HG03460 (cell line): ENCODE data around the gene CALML3.
"Not testable (repeated sequence)": the region's sequence is repeated elsewhere in the genome, so short reads cannot be mapped to it uniquely, and the experiment has no call there.

Experiments used
- ATAC-seq: cut with Tn5 transposase; IDR thresholded peaks from one replicate; pipeline ENCODE4 v1.9.1; 2021; ENCODE audit not compliant: unreplicated experiment

CALML3 gene

DNA sequence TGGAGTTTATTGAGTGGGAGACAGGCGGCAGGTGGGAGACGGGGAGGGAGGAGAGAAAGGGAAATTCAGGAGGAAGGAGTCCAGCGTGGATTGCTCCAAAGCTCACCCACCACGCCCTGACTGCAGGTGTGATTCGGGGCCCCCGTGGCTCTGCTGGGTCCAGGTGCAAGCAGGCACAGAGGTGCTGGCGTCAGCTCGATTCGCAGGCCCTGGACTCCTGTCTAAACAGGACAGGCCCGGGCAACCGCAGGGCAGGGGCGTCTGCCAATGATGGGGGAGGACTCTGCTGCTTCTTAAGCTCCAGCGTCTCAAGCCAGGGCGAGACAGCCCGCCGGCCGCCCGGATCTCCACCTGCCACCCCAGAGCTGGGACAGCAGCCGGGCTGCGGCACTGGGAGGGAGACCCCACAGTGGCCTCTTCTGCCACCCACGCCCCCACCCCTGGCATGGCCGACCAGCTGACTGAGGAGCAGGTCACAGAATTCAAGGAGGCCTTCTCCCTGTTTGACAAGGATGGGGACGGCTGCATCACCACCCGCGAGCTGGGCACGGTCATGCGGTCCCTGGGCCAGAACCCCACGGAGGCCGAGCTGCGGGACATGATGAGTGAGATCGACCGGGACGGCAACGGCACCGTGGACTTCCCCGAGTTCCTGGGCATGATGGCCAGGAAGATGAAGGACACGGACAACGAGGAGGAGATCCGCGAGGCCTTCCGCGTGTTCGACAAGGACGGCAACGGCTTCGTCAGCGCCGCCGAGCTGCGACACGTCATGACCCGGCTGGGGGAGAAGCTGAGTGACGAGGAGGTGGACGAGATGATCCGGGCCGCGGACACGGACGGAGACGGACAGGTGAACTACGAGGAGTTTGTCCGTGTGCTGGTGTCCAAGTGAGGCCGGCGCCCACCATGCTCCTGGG, at the start of gene CALML3:
TSS of gene CALML3 (plus strand) at position 321 of the 920 bp plus-strand sequence. CDS start at position 446, 125 bp downstream.
- ATAC-seq = no peak

DNA sequence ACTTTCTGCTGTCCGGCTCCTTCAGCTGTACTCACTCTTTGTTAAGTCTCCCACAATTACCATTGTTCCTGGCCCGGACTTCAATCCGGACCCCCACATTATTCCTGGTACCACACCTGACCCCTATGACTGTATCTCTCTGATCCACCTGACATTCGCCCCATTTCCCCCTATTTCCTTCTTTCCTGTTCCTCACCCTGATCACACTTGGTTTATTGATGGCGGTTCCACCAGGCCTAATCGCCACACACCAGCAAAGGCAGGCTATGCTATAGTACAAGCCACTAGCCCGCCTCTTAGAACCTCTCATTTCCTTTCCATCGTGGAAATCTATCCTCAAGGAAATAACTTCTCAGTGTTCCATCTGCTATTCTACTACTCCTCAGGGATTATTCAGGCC, 49.7 kb upstream of the CALML3 start:
- not testable (repeated sequence) for ATAC-seq

DNA sequence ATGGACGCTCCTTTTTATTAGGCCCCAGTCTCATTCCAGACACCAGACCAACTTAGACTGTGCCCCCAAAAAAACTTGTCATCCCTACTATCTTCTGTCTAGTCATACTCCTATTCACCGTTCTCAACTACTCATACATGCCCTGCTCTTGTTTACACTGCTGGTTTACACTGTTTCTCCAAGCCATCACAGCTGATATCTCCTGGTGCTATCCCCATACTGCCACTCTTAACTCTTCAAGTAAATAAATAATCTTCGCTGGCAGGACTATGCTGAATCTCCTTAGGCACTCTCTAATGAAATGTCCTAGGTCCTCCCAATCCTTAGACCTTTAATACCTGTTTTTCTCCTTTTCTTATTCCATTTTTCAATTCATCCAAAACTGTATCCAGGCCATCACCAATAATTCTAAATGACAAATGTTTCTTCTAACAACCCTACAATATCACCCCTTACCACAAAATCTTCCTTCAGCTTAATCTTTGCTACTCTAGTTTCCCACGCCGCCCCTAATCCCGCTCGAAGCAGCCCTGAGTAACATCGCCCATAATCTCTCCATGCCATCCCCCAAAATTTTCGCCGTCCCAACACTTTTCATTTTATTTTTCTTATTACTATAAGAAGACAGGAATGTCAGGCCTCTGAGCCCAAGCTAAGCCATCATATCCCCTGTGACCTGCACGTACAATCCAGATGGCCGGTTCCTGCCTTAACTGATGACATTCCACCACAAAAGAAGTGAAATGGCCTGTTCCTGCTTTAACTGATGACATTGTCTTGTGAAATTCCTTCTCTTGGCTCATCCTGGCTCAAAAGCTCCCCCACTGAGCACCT, 48.6 kb upstream of the CALML3 start:
- not testable (repeated sequence) for ATAC-seq

DNA sequence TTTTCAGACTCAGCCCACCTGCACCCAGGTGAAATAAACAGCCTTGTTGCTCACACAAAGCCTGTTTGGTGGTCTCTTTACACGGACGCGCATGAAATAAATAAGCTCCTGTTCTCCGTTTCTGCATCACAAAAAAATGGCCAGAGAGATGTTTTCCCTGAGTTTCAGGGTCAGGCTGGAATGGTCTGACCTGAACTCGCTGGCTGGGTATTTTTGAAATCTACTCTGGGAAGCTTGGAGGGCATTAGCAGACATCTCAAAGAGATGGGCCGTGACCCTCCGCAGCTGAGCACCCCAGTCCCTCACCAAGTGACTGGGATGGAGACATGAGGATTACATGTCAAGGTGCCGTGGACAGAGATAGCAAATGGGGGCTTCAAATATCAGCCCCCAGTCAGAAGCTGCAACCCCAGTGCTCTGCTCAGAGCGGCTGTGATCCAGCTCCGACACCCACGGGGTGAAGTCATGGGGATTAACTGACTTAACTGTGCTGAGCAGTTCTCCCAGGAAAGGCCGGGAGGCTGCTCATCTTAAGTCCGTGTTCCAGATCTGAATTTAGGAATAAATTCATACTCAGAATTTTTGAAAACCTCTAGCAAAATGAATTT, 47.7 kb upstream of the CALML3 start:
- ATAC-seq = no peak

DNA sequence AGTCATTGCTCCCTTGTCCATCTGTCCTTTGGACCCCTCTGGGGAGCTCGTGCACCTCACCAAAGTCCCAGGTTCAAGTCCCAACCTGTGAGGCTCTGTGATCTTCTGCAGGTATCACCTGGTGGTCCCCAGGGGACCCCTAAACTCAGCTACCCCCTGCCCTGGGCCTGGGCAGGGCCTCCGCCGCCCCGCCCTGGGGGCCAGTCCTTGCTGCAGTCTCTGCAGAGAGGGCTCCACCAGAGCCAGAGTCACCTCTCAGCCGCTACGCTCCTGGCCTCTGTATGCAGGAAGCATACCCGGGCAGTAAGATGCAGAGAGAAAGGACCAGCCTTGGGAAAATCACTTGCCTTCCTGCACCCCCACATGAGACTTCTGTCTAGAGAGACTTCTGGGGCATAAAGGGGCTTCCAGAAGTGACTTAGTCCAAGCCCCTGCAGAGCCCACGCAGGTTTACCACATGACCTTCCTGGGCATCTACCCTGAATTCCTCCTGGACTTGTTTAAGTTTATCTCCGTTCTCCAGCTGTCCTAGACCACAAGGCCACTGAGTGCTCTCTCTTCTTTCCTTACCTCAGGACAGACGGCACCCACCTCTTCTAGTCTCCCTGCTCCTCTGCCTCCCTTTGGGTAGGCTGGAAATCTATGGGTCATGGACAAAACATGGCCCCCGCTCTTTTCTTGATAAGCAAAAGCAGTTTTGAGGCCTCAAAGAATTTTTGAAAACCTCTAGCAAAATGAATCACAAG, 46.6 kb upstream of the CALML3 start:
- no peak for ATAC-seq

DNA sequence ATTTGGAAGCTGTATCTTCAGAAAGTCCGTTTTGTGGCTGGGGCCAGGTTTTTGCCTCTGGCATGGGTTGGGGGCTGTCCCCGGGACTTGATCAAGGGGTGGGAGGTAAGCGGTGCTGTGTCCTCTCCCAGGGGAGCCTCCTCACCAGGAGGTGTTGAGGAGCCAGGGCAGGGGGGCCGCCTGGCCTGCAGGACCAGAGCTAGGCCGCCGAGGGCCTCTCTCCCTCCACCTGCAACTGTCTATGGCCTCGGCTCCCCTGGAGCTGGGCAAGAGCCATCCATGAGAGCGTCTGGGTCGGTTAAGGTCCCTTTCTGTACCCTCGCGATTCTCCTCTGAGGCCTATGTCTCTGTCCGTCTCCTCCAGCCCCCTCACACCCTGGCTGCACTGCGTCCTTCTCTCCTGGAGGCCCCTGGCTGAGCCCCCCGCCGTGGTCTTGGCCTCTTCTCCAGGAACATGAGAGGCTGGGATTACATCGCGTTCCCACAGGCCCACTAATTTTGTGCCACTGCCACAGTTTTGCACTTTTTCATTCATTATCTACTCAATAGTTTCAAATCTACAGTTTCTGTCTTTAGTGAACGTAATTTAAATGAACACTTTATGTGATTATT, 46.0 kb upstream of the CALML3 start:
- no peak for ATAC-seq

DNA sequence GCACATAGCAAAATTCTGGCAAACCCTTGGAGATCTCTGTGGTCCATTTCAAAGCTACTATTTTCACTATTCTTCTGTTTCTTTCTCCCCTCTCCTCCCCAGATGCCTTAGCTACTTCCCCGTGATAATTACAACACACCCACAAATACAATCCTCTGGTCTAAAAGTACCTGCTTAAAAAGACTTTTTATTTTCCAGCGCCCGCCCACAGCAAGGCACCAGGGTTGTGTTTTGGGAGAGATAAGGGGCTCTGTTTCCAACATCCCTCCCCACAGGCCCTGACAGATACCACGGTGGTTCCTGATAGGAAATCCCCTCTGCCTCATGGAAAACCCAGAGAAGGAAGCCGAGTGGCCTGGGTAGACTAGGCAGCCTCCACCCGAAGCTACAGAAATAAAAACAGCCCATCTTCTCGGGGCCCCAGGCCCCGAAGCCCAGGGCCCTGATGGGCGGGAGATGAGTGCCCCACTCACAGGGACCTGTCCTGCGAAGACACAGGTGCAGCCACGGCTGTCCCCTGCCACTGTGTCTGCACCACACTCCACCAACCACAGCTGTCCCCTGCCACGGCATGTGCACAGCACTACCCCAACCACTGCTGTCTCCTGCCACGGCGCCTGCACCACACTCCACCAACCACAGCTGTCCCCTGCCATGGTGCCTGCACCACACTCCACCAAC, 45.1 kb upstream of the CALML3 start:
- no peak for ATAC-seq

DNA sequence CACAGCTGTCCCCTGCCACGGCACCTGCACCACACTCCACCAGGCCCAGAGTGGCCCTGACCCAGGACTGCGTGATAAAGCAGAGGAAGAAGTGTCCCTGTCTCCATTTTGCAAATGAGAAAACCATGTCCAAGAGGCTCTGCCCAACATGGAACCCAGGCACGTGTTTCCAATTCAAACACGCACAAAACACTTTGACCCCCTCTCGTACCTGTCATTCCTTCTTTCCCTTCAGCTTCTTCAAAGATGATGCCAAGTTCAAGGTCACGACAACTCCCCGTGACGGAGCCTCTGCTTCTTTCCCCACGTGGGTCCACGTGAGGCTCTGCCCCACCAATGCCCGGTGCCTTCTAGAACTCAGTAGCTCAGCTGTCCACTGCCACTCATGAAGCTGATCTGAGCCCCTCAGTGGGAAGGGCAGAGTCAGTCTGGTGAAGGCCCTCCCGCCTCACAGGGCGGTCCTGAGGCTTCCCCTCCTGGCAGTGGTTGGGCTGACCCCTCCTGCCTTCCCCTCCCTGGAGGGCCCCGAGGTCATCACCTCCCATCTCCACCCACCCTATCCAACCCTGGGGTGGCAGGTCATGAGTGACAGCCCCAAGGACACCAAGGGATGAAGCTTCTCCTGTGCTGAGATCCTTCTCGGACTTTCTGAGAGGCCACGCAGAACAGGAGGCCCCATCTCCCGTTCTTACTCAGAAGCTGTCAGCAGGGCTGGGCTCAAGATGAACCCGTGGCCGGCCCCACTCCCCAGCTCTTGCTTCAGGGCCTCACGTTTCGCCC, 44.4 kb upstream of the CALML3 start:
- no peak for ATAC-seq

DNA sequence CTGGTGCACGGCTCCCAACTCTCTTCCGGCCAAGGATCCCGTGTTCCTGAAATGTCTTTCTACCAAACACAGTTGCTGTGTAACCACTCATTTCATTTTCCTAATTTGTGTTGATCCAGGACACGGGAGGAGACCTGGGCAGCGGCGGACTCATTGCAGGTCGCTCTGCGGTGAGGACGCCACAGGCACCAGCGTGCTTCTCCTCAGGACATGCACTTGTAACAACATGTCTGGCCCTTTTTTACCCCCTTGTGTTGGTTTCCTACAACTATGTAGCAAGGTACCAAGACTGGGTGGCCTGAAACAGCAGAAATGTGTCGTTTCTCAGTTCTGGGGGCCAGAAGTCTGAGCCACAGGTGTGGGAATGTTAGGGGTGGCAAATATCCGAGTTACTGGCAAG, 43.6 kb upstream of the CALML3 start:
- no peak for ATAC-seq

DNA sequence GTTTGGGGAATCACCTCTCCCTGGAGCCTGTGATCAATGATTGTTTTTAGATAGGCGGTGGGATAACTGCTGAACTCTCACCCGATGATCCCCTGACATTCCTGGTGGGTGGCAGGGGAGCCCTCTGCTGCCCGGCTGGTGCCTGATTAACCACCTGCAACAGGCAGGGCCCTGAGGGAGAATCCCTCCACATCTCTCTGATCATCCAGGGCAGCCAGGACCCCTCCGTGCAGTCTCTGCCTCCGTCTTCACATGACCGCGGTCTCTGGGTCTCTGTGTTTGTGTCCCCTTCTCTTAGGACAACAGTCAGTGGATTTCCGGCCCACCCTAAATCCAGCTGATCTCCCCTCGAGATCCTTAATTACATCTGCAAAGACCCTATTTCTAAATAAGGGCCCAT, 42.7 kb upstream of the CALML3 start:
- no peak for ATAC-seq

DNA sequence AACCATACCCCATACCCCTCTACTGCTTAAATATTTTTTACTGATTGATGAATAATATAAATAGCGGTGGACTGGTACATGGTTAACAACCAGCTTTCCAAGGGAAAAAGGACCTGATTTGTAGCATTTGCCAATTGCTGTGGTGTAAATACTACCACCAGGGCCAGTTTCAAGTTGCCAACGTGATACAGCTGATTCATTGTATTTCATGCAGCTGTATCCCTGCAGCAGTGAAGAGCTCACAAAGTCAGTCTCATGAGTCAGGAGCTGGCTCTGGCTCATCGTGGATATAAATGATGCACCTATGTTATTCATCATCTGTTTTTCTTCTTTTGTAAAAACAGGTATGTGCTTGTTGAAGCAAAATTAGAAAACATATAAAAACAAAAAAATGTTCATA, 40.6 kb upstream of the CALML3 start:
- ATAC-seq = no peak

DNA sequence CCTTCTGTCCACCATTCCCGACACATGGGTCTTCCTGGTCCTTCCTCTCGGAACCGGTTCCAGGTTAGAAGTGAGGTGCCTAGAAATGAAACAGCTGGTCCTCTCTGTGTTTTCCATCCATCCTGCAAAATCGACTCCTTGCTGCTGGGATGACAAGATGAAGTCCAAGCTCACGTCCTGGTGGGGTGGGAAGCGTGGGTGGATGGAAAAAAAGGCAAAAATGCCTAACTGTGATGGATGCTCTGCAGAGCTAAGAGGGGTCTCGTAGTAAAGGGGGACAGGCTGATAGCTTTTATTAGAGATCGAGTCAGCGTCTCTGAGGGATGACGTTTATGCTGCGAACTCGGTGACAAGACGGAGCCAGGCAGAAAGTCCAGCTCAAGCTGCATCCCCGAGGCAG, 39.5 kb upstream of the CALML3 start:
- ATAC-seq = no peak

DNA sequence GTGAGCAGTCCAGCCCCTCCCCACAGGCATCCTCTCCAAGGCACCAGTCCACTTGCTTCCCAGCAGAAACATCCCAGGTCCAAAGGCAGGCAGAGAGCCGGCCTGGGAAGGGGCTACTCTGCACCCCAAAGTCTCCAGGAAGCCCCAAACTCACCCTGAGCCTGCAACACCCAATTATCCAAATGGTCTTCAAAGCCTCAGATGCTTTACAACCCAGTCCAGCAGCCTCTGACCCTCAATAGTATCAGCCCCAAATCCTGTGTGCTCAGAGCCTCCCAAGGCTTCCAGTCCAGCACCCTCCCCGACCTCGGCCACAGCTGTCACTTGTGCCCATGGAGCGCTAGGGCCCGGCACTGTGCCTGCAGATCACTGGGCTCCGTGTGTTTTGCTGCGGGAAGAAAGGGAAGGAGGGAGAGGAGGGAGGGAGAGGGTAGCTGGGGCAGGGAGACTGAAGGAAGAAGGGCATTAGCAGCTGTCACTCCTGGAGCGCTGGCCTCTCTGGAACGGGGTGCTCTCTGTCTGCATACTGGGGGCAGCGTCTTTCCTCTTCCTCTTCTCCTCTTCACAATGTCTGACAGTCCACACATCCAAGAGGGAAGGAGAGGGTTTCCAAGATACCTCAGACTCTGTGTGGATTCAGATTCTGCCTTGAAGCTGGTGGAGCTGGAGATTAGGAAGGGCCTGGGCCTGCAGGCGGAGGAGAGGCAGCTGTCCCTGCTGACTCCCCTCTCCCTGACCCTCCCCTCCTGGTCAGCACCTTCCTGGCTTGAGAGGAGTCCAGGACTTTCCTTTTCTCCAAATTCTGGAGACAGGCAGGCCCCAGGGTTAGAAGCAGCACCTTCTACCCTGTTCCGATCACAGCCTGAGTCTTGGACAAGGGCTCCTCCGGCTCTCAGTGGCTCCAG, 38.6 kb upstream of the CALML3 start:
- ATAC-seq = no peak

DNA sequence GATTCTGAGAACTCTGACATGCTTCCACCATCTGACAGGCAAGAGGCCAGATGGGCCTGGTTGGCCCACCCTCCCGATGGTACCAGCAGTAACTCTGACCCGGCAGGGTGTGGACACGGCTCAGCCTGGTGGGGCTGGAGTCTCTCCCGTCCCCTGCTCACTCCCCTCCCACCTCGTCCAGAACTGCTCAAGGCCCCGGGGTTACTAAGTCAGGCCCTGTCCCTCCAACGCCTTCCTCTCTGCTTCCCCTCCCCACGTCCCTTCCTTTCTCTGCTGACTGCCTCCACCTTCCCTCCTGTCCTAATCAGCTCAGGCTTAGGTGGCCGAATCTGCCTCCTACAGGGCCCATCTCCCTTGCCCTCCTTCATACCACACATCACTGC, 37.9 kb upstream of the CALML3 start:
- no peak for ATAC-seq

DNA sequence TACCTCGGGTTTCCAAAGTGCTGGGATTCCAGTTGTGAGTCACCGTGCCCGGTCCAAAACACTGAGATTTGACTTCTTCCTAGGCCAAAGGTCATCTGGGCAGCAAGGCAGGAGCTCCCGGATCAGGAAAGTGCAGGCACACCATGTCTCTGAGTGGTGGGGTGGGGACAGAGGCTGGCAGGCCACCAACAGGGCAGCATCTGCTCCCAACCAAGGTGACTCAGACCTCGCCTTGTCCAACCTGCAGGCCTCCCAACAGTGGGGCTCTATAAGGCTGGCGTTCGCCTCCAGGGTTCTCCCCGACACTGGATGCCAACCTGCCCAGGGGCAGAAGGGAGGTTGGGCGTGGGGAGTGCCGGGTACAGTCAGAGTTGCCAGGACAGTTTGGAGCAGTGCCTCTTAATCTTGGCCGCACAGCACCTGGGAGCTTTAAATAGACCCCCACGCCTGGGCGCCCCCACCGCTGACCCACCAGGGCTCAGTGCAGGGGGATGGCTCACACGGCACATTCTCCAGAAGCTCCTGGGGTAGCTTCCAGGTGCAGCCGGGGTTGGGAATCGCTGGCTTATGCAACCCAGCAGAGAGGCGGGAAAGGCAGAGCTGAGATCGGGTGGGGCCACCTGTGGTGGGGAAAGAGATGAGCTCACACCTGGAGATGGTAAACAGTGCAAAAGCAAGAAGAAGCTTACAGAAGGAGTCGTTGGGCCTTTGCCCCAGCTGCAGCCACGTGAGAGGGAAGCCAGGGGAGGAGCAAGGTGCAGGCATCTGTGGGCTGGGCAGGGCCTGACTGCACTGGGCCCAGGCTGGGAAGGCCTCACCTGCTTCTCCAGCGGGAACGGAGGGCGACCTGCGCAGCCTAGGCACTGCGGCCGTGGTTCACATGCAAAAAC, 36.2 kb upstream of the CALML3 start:
- ATAC-seq = no peak

DNA sequence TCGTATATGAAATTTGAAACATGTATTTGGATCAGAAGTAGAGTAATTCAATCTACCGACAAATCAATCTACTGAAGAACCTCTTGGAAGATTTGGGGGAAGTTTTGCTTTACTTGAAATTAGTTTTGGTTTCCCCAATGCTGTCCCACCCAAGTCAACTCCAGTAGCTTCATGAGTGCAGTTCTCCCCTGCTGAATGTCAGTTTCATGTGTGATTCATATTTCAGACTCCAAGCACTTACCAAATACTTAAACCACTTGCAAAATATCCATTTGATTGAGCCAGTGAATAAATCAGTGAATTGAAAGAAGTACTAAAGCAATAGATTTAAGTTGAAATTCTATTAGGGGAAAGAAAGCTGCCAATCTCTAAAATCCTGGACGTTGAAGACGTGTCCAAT, 34.7 kb upstream of the CALML3 start:
- no peak for ATAC-seq
